IMR-90 (cell line): ENCODE results near the gene LAG3. TPM values are rescaled to one million over a fixed set of nuclear protein-coding genes. Genes with fewer than 3 reads are reported as not detected.

Source experiments
- ATAC-seq: fragments of 200-7000 bp; cut with Tn5 transposase; 2 replicates; pipeline ENCODE4 v1.9.1; 2020; ENCODE audit warnings: low read depth, mild to moderate bottlenecking, moderate library complexity
- BruUV-seq: library from RNA; stranded (reverse); fragments of 400-500 nt; replicated peaks from 2 replicates; lab custom pipeline; 2021; lab: Mats Ljungman, UMichigan
- CTCF ChIA-PET: fragments of 300-600 bp; formaldehyde crosslinking; extraction: SDS; loops from one replicate; lab custom pipeline; 2021; ENCODE audit warnings: antibody characterized with exemption; lab: Yijun Ruan, JAX
- POLR2A ChIA-PET: fragments of 300-600 bp; sonication (Branson Sonifier 250); formaldehyde crosslinking; loops from one replicate; lab custom pipeline; 2022; ENCODE audit warnings: antibody characterized with exemption; ENCODE audit not compliant: unreplicated experiment; lab: Charles Lee
- DNase-seq: peaks from one replicate; pipeline ENCODE4 v3.0.0; 2013
- H2AFZ ChIP-seq: replicated peaks from 2 replicates; pipeline ENCODE3; 2013; ENCODE audit warnings: low read length, mild to moderate bottlenecking; ENCODE audit not compliant: poor library complexity
- H2AK5ac ChIP-seq: 2 replicates; pipeline ENCODE4 v1.6.1; 2013; ENCODE audit warnings: low read depth, low read length, inconsistent platforms
- H2AK9ac ChIP-seq: replicated peaks from 2 replicates; pipeline ENCODE3; 2013; ENCODE audit warnings: mild to moderate bottlenecking, low read depth, low read length, moderate library complexity; ENCODE audit not compliant: poor library complexity
- H2BK120ac ChIP-seq: 2 replicates; pipeline ENCODE4 v1.6.1; 2013; ENCODE audit warnings: low read depth, low read length, inconsistent platforms
- H2BK15ac ChIP-seq: 3 replicates; pipeline ENCODE4 v1.6.1; 2013; ENCODE audit warnings: low read depth, low read length, inconsistent platforms
- H2BK20ac ChIP-seq: 2 replicates; pipeline ENCODE4 v1.6.1; 2013; ENCODE audit warnings: low read depth, mild to moderate bottlenecking, inconsistent platforms, low read length, moderate library complexity
- H2BK5ac ChIP-seq: 2 replicates; pipeline ENCODE4 v1.6.1; 2013; ENCODE audit warnings: mild to moderate bottlenecking, low read depth, low read length, inconsistent platforms; ENCODE audit not compliant: poor library complexity, severe bottlenecking
- H3K14ac ChIP-seq: replicated peaks from 2 replicates; pipeline ENCODE4 v1.6.1; 2013; ENCODE audit warnings: low read depth, low read length, inconsistent platforms
- H3K18ac ChIP-seq: 2 replicates; pipeline ENCODE4 v1.6.1; 2013; ENCODE audit warnings: low read depth, low read length, control low read depth
- H3K23ac ChIP-seq: 2 replicates; pipeline ENCODE4 v1.6.1; 2013; ENCODE audit warnings: low read depth, low read length, inconsistent platforms
- H3K27ac ChIP-seq: 2 replicates; pipeline ENCODE4 v1.5.1; 2013; ENCODE audit warnings: mild to moderate bottlenecking, control low read depth, low read length; ENCODE audit not compliant: insufficient read depth
- H3K27me3 ChIP-seq: 2 replicates; pipeline ENCODE4 v1.6.1; 2013; ENCODE audit warnings: low read length; ENCODE audit not compliant: control insufficient read depth, insufficient read depth
- H3K36me3 ChIP-seq: 2 replicates; pipeline ENCODE4 v1.6.1; 2013; ENCODE audit warnings: low read length, mixed read lengths; ENCODE audit not compliant: control insufficient read depth, insufficient read depth
- H3K4ac ChIP-seq: 2 replicates; pipeline ENCODE4 v1.6.1; 2013; ENCODE audit warnings: low read depth, low read length, inconsistent platforms
- H3K4me1 ChIP-seq: 2 replicates; pipeline ENCODE4 v1.6.1; 2013; ENCODE audit warnings: low read length, mixed read lengths; ENCODE audit not compliant: control insufficient read depth, insufficient read depth
- H3K4me2 ChIP-seq: 2 replicates; pipeline ENCODE4 v1.6.1; 2013; ENCODE audit warnings: low read depth, mild to moderate bottlenecking, control low read depth, low read length, moderate library complexity
- H3K4me3 ChIP-seq: 2 replicates; pipeline ENCODE4 v1.5.1; 2013; ENCODE audit warnings: low read depth, mild to moderate bottlenecking, control low read depth, low read length, moderate library complexity; ENCODE audit not compliant: insufficient read depth
- H3K56ac ChIP-seq: 2 replicates; pipeline ENCODE4 v1.6.1; 2013; ENCODE audit warnings: low read length, inconsistent platforms; ENCODE audit not compliant: insufficient read depth; ENCODE audit errors: extremely low read depth
- H3K79me1 ChIP-seq, 2 experiments: 2 replicates each; pipeline ENCODE4 v1.6.1; 2013; ENCODE audit warnings: low read length in 2 of 2, inconsistent platforms in 1 of 2, low read depth in 1 of 2
- H3K9ac ChIP-seq: 2 replicates; pipeline ENCODE4 v1.6.1; 2013; ENCODE audit warnings: low read depth, low read length, control low read depth
- H3K9me1 ChIP-seq: 2 replicates; pipeline ENCODE4 v1.6.1; 2013; ENCODE audit warnings: low read length, inconsistent platforms; ENCODE audit not compliant: insufficient read depth
- H3K9me3 ChIP-seq: 2 replicates; pipeline ENCODE4 v1.6.1; 2013; ENCODE audit warnings: low read length; ENCODE audit not compliant: control insufficient read depth, insufficient read depth
- H4K20me1 ChIP-seq: 2 replicates; pipeline ENCODE4 v1.6.1; 2013; ENCODE audit warnings: low read length, inconsistent platforms; ENCODE audit not compliant: insufficient read depth
- H4K5ac ChIP-seq: 2 replicates; pipeline ENCODE4 v1.6.1; 2013; ENCODE audit warnings: mild to moderate bottlenecking, low read depth, low read length, control low read depth
- H4K8ac ChIP-seq, 2 experiments: 2 replicates each; pipeline ENCODE4 v1.6.1; 2013; ENCODE audit warnings: low read depth in 2 of 2, low read length in 2 of 2, control low read depth in 1 of 2, inconsistent platforms in 1 of 2
- H4K91ac ChIP-seq: 2 replicates; pipeline ENCODE4 v1.6.1; 2013; ENCODE audit warnings: low read depth, low read length, inconsistent platforms; ENCODE audit not compliant: insufficient read depth
- MAFK ChIP-seq: IDR thresholded peaks from 2 replicates; pipeline ENCODE4 v1.6.1; 2012; ENCODE audit warnings: low read depth, low read length, improper control_type of control experiment
- POLR2A ChIP-seq: IDR thresholded peaks from 2 replicates; pipeline ENCODE4 v1.6.1; 2012; ENCODE audit warnings: mild to moderate bottlenecking, low read depth, low read length
- SMC3 ChIP-seq: fragments of 150-350 bp; IDR thresholded peaks from 2 replicates; pipeline ENCODE4 v1.6.1; 2016; ENCODE audit warnings: low read depth, mild to moderate bottlenecking, antibody characterized with exemption, low read length, moderate library complexity
- WGBS, 2 experiments: methylation state at CpG; one replicate each; pipeline versions ENCODE4 v1.1.5 to v1.1.7; 2013; ENCODE audit warnings: missing lambda C conversion rate in 2 of 2; ENCODE audit not compliant: insufficient read length in 1 of 2; ENCODE audit errors: extremely low coverage in 2 of 2; 5-methylcytosine and 5-hydroxymethylcytosine counted together
- dilution Hi-C: fragments of 300-500 bp; cut with HindIII; formaldehyde crosslinking; loops from one replicate; pipeline ENCODE4 v1.14.3; 2018; ENCODE audit warnings: low sequenced_read_pairs; ENCODE audit not compliant: unreplicated experiment
- in situ Hi-C: fragments of 300-500 bp; cut with MboI; formaldehyde crosslinking; loops from 3 replicates; pipeline ENCODE4 v1.14.3; 2019; ENCODE audit warnings: low sequenced_read_pairs, inconsistent platforms, mixed read lengths
- intact Hi-C: fragments of 100-400 bp; cut with micrococcal nuclease; formaldehyde crosslinking; loops from 2 replicates; pipeline ENCODE4 v1.10.0; 2022
- polyA plus RNA-seq, 3 experiments: library from polyadenylated mRNA; depleted of rRNA; stranded (reverse); fragments of >200 nt; gene quantifications; 2 replicates each; pipeline ENCODE4 v1.2.3, GENCODE V29; 2012; ENCODE audit warnings: low replicate concordance in 1 of 3
- total RNA-seq: library from RNA; depleted of rRNA; stranded (reverse); fragments of >200 nt; gene quantifications from 2 replicates; pipeline ENCODE4 v1.2.3, GENCODE V29; 2012

Gene LAG3
- total and polyA plus RNA-seq, 2 of the 4 experiments (the other 2 are of a cell fraction) = 0.41 TPM; not detected in 1

DNA sequence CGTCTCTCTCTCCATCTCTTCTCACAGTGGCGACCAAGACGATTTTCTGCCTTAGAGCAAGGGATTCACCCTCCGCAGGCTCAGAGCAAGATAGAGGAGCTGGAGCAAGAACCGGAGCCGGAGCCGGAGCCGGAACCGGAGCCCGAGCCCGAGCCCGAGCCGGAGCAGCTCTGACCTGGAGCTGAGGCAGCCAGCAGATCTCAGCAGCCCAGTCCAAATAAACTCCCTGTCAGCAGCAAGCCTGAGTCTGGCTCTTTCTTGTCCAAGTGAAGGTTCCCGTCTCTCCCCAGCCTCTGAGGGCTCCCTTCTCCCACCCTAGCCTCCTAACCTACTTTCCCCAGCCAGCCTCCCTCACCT, 5.9 kb downstream of the LAG3 start:
- H3K9ac ChIP-seq = peak overlapping the region; percentile 6; the same call in 1 of the 2 replicates
- H3K14ac ChIP-seq = peak overlapping the region; percentile 51

More for the DNA sequence above, 5.9 kb downstream of the LAG3 start:
- no peak overlapping the region for H2AK5ac ChIP-seq
- peak overlapping the region; percentile 76 for H2AK9ac ChIP-seq
- H2BK20ac ChIP-seq = no peak overlapping the region
- H2AFZ ChIP-seq = peak overlapping the region; percentile 85
- H2BK15ac ChIP-seq = no peak overlapping the region
- no peaks in the 10 kb centered on the region for H3K9me3 ChIP-seq
- H3K9me1 ChIP-seq = no peaks in the 10 kb centered on the region
- no peaks in the 10 kb centered on the region for H3K36me3 ChIP-seq
- peak overlapping the region; percentile 70 for H3K4me2 ChIP-seq
- peaks cover 4% of the 10 kb centered on the region; the same call in 1 of the 2 replicates for H3K4me1 ChIP-seq
- H3K56ac ChIP-seq = no peak overlapping the region
- ChIA-PET POLR2A (interaction anchor here (0.6 kb wide), 1 partner anchor 288 kb away, joined by 17 read pairs; no protein-coding TSS in a partner anchor), CTCF (interaction anchor here (0.6 to 2.3 kb wide), 4 partner anchors 9 to 34 kb away, joined by 3 to 16 read pairs (median 4); partner anchors contain the start of gene MLF2)
- H4K8ac ChIP-seq = peak overlapping the region in 1 of 2 experiments; percentile 70; a peak in 1 of 4 replicates
- H3K79me1 ChIP-seq = no peaks in the 10 kb centered on the region
- no peaks in the 10 kb centered on the region for H3K27me3 ChIP-seq
- peak overlapping the region; percentile 6 for H4K5ac ChIP-seq
- dilution Hi-C loops (no loop called here), in situ Hi-C loops (no loop called here), intact Hi-C loops (loop anchor here (1.0 kb wide), 1 partner anchor 47 kb away; no protein-coding TSS in a partner anchor)
- no peak overlapping the region for H3K18ac ChIP-seq
- 33% methylated on average over 8 of the region's 14 CpGs; no CpG with 5 or more reads in 1 of the 2 experiments for WGBS, 2 experiments
- BruUV-seq = no TSS peak
- H3K27ac ChIP-seq = peak overlapping the region; percentile 19; the same call in 1 of the 2 replicates
- H2BK5ac ChIP-seq = no peak overlapping the region
- no peak overlapping the region for H3K4me3 ChIP-seq
- no peaks in the 10 kb centered on the region for H4K20me1 ChIP-seq
- DNase-seq = no peak
- H2BK120ac ChIP-seq = no peak overlapping the region
- no peak for TF ChIP-seq MAFK
- TF ChIP-seq SMC3 = no peak
- no peak for TF ChIP-seq POLR2A
- no peak overlapping the region for H3K23ac ChIP-seq
- peak; percentile 46 for ATAC-seq
- peak overlapping the region; percentile 19 for H3K4ac ChIP-seq
- H4K91ac ChIP-seq = no peak overlapping the region
